ENCODE data around the gene INKA2. TPM values are rescaled to one million over a fixed set of nuclear protein-coding genes. Genes with fewer than 3 reads are reported as not detected.

The INKA2 gene
- total RNA-seq, 1 experiment from 2014 or later: 0.67 TPM

DNA sequence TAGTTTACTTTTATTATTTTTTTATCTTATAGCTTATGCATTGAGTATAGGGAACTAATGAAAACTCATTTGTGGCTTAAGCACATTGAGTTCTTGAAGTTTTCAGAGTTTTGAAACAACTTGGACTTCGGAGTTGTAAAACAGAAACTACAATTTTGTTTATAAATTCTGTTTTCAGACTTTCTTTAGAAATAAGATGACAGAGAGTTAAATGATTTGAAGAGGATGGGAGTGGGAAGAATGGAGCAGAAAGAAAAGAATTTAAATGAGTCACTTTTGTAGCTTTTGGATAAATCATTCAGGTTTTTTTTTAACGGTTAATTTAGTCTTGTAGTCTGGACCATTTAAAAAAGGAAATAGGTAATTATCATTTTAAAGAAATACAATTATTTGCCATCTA is 32.3 kb downstream of the INKA2 start:
- no peak for DNase-seq (ENCODE audit: extremely low read depth, low read depth)

DNA sequence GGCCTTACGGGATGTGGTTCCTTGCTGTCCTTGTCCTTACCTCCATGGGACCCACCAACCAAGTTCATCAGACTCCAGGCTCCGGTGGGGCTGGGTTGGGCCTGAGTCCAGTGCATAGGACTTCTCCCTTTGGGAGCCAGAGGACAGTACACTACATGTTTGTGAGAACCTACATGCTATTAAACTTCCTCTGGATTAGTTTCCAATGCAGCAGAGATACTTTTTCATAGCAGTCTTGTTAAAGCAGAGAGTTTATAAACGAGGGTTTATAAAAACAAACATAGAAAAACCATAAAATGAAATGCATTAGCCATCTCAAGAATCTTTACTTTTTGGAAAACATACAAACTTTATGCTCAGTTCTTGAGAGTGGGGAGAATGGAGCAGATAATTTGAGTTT is 33.4 kb downstream of the INKA2 start:
- no peak for DNase-seq (ENCODE audit: extremely low read depth, low read depth)

DNA sequence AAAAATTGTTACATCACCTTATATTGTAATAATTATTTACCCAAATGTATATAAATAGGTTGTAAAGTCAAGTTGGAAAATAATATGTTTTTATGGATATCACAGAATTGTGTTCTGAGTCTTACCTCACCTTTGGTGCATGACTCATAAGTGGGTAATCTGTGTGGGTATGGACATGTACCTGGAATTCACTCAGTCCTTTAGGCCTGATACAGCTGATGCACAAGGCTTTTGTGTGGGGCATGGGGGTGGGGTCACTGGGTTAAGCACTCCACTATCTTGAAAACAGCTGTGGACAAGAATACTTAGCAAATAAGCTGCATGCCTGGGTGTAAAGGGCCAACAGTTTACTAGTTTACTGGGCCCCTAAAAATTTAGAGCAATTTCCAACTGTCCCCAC is 34.4 kb downstream of the INKA2 start:
- no peak for DNase-seq (ENCODE audit: extremely low read depth, low read depth)

GRCh38 chr1:111704240-111704639 is 35.0 kb downstream of the INKA2 start:
- DNase-seq (ENCODE audit: extremely low read depth, low read depth): no peak

- no peak for DNase-seq (ENCODE audit: extremely low read depth, low read depth)
Measured at GRCh38 chr1:111702504-111703050, 36.6 kb downstream of the INKA2 start.

DNA sequence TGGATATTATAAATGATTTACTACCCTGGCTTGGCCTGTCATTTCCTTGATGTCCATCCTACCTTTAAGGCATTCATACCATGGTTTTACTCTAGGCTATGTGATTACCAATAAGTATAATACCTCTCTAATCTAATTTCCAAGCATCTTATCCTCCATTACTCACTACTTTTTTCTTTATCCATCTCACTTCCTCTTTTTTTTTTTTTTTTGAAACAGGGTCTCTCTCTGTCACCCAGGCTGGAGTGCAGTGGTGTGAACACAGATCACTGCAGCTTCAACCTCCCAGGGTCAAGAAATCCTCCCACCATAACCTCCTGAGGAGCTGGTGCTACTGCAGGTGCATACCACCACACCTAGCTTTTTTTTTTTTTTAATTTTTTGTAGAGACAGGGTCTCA is 39.9 kb downstream of the INKA2 start:
- DNase-seq (ENCODE audit: extremely low read depth, low read depth): no peak

DNA sequence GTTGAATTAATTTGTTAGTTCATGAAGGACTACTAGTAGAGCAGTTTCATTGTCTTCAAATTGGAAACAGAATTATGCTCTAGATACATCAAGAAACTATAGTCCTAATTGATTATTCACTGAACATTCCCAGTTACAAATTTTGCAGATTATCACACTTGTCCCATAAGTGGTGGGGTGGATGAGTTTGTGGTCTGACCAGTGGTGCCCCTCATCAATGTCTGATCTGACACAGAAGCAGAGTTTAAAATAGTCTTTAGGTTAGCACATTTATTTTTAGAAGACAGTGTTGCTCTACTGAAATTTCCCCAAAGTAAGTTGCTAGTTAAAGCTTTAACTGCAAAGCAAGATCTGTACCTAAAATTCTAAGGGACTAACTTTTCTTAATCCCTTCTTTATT is 42.9 kb downstream of the INKA2 start:
- DNase-seq (ENCODE audit: extremely low read depth, low read depth): no peak

DNA sequence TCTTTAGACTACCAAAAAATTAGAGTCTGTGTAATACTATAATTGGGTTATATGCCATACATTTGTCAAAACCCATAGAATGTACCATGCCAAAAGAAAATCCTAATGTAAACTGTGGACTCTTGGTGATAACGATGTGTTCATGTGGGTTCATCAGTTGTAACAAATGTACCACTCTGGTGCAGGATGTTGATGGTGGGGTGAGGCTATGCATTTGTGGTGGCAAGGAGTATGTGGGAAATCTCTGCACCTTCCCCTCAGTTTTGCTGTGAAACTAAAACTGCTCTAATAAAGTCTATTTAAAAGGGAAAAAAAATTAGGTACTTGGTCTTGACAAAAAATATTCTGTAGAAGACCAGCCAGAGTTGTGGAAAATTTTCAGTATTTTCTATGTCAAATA is 43.4 kb downstream of the INKA2 start:
- DNase-seq (ENCODE audit: extremely low read depth, low read depth): no peak

GRCh38 chr1:111691886-111692285 is 47.3 kb downstream of the INKA2 start:
- no peak for DNase-seq (ENCODE audit: extremely low read depth, low read depth)

- no peak for DNase-seq (ENCODE audit: extremely low read depth, low read depth)
Measured at GRCh38 chr1:111690306-111690617, 48.9 kb downstream of the INKA2 start.

Small RNA genes lying within 50 kb of the gene (small RNA-seq; reads per million reads assigned to genes)
- 0 to 0.02 reads per million in 2 experiments for gene INKA2

Other genes with a start within 250 kb of the INKA2 start
- gene ADORA3, start 235.8 kb downstream of the INKA2 start, total RNA-seq (2014; rRNA removed; shearing (Covaris generic)): not detected in 2 replicates
- not detected in 2 replicates for gene TMIGD3, start 235.8 kb downstream of the INKA2 start, total RNA-seq (2014; rRNA removed; shearing (Covaris generic))
- gene RAP1A, start 119.6 kb downstream of the INKA2 start, total RNA-seq (2014; rRNA removed; shearing (Covaris generic)): 13.2 and 14.1 TPM in 2 replicates
- 15.7 and 15.9 TPM in 2 replicates for gene DDX20, start 16.5 kb upstream of the INKA2 start, total RNA-seq (2014; rRNA removed; shearing (Covaris generic))

Measured in NCI-H460 (cell line).